ENCODE results near the gene GGN. TPM values are rescaled to one million over a fixed set of nuclear protein-coding genes. Genes with fewer than 3 reads are reported as not detected.

Gene GGN
- total and polyA plus RNA-seq, 5 donors, result 0.09 to 1.3 (median 0.37) TPM

DNA sequence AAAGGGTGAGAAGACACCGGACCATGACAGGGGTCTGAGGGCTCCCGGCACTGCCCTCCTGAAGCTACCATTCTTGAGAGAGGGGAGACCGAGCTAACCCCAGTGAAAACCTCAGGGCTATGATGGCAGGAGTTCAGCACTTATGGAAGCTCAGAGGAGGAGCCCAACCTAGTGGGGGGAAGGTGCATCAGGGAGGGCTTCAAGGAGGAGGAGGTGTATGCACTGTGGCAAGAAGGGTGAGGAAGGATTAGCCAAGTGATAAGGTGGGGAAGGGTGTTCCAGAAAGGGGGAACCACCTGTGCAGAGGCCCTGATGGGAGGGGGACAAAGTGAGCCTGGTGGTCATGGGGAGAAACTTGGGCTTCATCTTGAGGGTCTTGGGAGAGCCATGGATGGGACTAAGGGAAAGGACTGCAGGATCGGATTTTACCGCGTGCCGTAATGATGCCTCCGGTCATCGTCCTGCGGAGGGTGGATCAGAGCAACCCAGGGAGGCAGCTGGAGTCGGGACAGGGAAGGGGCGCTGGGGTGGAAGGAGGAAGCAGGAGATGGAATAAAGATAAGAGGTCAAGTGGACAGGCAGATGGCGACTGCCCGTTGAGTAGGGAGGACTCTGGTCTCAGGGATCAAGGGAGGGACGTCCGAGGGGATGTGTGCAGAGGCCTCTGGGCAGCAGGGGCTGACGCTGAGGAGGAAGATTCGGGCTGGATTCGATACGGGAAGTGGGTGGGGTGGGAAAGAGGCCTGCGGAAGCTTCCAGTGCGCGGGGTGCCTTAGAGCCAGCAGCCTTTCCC, 26.8 kb downstream of the GGN start:
- intact Hi-C loops (cut with DNase I), result no loop called here
- peak; percentile 24 to 42 for ATAC-seq
- no peak for DNase-seq
- no peaks in the 10 kb centered on the region for H3K4me1 ChIP-seq (ENCODE audit: control insufficient read depth, insufficient read depth, low read length)
- WGBS, result 17% methylated on average over 23 of the region's 23 CpGs
- H3K27me3 ChIP-seq (ENCODE audit: control insufficient read depth, insufficient read depth), result no peaks in the 10 kb centered on the region
- no peak overlapping the region for H3K27ac ChIP-seq (ENCODE audit: low read length)
- H3K9me3 ChIP-seq (ENCODE audit: control insufficient read depth, low read length), result no peaks in the 10 kb centered on the region
- peak overlapping the region; percentile 51 for H3K4me3 ChIP-seq (ENCODE audit: low read length)

DNA sequence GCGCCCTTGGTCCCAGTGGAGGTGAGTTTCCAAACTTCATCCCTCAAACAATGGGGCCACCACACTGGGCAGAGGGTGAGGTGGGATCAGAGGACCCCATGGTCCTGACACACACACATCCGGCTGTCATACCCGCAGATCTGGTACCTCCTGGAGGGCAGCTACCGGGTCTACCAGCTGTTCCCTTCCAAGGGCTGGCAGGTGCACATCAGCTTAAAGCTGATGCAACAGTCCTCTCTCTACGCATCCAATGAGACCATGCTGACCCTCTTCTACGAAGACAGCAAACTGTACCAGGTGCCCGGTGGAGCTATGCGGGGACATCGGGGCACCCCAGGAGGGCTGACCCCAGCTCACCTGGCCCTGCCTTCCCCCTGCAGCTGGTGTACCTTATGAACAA, 27.5 kb downstream of the GGN start:
- DNase-seq, result no peak

DNA sequence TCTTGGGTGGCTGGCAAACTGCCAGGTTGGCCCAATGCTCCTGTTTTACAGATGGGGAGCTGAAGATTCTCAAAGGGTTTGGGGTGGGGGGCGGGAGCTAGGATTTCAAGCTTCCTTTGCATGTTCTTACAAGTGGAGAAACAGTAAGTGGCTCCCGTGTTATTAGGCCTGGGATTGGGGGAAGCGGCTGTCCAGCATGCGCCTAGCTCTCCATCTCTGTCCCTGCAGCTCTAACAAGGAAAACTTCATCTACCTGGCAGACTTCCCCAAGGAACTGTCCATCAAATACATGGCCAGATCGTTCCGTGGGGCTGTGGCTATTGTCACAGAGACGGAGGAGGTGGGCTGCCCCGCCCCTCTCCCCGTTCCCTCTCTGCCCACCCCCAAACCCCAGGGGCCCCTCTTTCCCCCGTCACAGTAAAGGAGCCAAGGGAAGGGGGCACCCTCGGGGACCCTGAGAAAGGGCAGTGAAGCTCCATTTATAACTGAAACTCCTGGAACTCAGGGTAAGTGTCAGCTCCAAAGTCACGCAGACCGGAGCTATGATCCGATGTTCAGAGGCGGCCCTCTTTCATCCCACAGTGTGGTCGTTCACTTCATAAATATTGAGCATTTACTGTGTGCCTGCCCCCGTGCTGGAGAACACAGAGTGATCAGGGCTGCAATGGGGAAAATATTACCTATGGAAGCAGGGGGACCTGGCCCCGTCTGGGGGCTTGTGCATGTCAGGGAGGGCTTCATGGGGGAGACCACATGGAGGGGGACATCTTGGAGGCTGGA, 28.4 kb downstream of the GGN start:
- H3K4me1 ChIP-seq (ENCODE audit: control insufficient read depth, insufficient read depth, low read length), result no peaks in the 10 kb centered on the region
- no peaks in the 10 kb centered on the region for H3K9me3 ChIP-seq (ENCODE audit: control insufficient read depth, low read length)
- no peak for ATAC-seq
- DNase-seq, result no peak
- intact Hi-C loops (cut with DNase I), result no loop called here
- H3K27ac ChIP-seq (ENCODE audit: low read length), result no peak overlapping the region
- no peaks in the 10 kb centered on the region for H3K27me3 ChIP-seq (ENCODE audit: control insufficient read depth, insufficient read depth)
- 54% methylated on average over 18 of the region's 18 CpGs for WGBS
- no peak overlapping the region for H3K4me3 ChIP-seq (ENCODE audit: low read length)

More for the DNA sequence above, 27.5 kb downstream of the GGN start:
- intact Hi-C loops (cut with DNase I), result no loop called here
- Histone ChIP-seq H3K27me3 (ENCODE audit: control insufficient read depth, insufficient read depth) (no peaks in the 10 kb centered on the region), H3K4me3 (ENCODE audit: low read length) (no peak overlapping the region), H3K9me3 (ENCODE audit: control insufficient read depth, low read length) (no peaks in the 10 kb centered on the region), H3K4me1 (ENCODE audit: control insufficient read depth, insufficient read depth, low read length) (no peaks in the 10 kb centered on the region), H3K27ac (ENCODE audit: low read length) (no peak overlapping the region)
- ATAC-seq, result no peak
- WGBS, result 82% methylated on average over 9 of the region's 9 CpGs

DNA sequence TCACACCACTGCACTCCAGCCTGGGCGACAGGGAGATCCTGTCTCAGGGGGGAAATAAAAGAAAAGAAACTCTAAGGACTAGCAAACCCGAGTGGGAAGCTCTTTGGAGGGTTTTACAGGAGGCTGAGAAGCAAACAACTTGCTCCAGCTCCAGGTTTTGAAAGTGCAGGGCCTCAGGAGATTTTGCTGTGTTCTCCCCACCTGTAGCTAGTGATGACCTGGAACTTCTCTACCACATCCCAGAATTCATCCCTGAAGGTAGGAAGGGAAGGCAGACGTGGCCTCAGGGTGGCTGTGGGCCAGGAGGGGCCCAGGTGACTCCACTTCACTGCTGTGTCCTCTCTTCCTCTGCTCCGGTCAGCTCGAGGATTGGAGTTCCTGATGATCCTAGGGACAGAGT, 29.8 kb downstream of the GGN start:
- DNase-seq (no peak), ATAC-seq (no peak)
- Histone ChIP-seq H3K27ac (ENCODE audit: low read length) (no peak overlapping the region), H3K9me3 (ENCODE audit: control insufficient read depth, low read length) (no peaks in the 10 kb centered on the region), H3K4me1 (ENCODE audit: control insufficient read depth, insufficient read depth, low read length) (no peaks in the 10 kb centered on the region), H3K27me3 (ENCODE audit: control insufficient read depth, insufficient read depth) (no peaks in the 10 kb centered on the region), H3K4me3 (ENCODE audit: low read length) (no peak overlapping the region)
- WGBS, result 40% methylated on average over 5 of the region's 5 CpGs
- intact Hi-C loops (cut with DNase I), result no loop called here

DNA sequence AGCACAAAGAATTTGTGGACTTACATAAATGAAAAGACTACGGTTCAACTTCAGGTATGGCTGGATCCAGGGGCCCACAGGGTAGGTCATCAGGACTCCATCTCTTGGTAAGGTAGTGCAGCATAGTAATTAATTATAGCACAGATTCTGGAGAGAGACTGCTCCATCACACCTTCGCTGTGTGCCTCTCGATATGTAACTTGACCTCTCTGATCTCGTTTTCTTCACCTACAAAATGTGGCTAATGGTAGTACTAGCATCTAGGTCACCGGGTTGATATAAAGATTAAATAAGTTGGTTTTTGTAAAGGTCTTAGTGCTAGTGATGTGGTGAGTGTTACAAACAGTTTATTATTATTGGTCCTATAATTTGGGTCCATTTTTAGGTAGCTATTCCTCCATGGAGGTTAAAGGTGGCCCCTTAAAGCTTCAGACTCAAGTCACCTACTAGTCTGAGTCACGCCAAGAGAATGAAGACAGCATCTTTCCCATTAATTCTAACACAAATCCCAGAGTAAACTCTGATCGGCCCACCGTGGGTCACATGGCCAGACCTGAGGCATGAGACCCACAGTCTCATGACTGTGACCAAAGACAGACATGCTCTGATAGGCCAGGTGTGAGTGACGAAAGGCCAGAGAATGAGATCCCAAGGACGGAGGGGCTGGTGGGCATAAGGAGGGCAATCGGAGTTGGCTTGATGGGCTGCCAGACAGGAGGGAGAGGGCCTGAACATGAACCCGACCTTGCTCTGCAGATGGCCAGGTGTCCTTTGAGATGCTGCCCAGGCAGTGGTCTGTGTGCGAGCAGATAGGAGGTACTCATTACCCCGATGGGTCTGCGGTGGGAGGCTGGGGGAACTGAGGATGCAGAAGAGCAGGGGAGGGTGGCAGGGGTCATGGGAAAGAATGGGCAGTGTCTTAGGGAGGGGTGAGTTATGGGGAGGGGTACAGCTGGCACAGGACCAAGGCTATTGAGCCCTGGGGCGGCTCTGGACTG, 31.8 kb downstream of the GGN start:
- 73% methylated on average over 16 of the region's 16 CpGs for WGBS
- no peaks in the 10 kb centered on the region for H3K9me3 ChIP-seq (ENCODE audit: control insufficient read depth, low read length)
- no peak for ATAC-seq
- no peaks in the 10 kb centered on the region for H3K27me3 ChIP-seq (ENCODE audit: control insufficient read depth, insufficient read depth)
- DNase-seq, result no peak
- intact Hi-C loops (cut with DNase I), result no loop called here
- H3K4me1 ChIP-seq (ENCODE audit: control insufficient read depth, insufficient read depth, low read length), result no peaks in the 10 kb centered on the region
- no peak overlapping the region for H3K27ac ChIP-seq (ENCODE audit: low read length)
- no peak overlapping the region for H3K4me3 ChIP-seq (ENCODE audit: low read length)

DNA sequence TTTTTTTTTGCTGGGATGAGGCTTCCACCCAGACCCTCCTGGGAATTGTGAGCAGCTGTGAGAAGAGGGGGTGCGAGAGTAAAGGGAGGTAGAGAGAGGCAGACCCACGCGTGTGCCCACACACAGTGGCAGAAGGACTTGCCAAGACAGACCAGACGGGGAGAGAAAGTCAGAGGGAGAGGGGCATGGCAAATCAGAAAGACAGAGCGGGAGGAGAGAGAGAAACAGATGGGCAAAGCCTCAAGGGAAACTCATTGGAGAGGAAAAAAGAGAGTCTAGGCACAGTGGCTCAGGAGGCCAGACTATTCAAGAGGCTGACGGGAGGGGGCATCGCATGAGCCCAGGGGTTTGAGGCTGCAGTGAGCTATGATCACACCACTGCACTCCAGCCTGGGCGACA, 35.2 kb downstream of the GGN start:
- Histone ChIP-seq H3K4me3 (ENCODE audit: low read length) (no peak overlapping the region), H3K27ac (ENCODE audit: low read length) (no peak overlapping the region), H3K9me3 (ENCODE audit: control insufficient read depth, low read length) (no peaks in the 10 kb centered on the region), H3K27me3 (ENCODE audit: control insufficient read depth, insufficient read depth) (no peaks in the 10 kb centered on the region), H3K4me1 (ENCODE audit: control insufficient read depth, insufficient read depth, low read length) (no peaks in the 10 kb centered on the region)
- DNase-seq, result no peak
- WGBS, result 75% methylated on average over 8 of the region's 8 CpGs
- no peak for ATAC-seq
- intact Hi-C loops (cut with DNase I), result no loop called here

DNA sequence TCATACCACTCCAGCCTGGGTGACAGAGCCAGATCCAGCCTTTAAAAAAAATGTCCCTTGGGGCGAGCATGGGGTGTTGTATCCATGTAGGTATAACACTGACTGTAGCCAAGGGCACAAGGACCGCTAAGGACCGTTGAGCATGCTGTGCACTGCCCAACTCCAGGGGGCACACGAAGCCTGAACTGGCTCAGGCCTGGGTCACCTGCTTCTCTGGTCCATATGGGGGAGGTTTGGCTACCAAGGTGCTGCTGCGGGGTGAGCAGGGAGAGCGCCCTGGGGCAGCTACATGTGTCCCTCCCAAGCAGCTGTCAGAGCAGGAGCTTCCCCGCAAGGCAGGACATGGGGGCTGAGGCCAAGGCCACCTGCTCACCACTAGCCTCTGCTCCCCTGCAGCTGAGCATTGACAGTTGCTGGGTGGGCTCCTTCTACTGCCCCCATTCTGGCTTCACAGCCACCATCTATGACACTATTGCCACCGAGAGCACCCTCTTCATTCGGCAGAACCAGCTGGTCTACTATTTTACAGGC, 35.9 kb downstream of the GGN start:
- Histone ChIP-seq H3K4me3 (ENCODE audit: low read length) (no peak overlapping the region), H3K27ac (ENCODE audit: low read length) (no peak overlapping the region), H3K27me3 (ENCODE audit: control insufficient read depth, insufficient read depth) (no peaks in the 10 kb centered on the region), H3K4me1 (ENCODE audit: control insufficient read depth, insufficient read depth, low read length) (no peaks in the 10 kb centered on the region), H3K9me3 (ENCODE audit: control insufficient read depth, low read length) (no peaks in the 10 kb centered on the region)
- WGBS, result 79% methylated on average over 9 of the region's 9 CpGs
- ATAC-seq, result peak; percentile 29 to 30
- DNase-seq, result peak in 1 of 3 donors; percentile 13
- intact Hi-C loops (cut with DNase I), result no loop called here

DNA sequence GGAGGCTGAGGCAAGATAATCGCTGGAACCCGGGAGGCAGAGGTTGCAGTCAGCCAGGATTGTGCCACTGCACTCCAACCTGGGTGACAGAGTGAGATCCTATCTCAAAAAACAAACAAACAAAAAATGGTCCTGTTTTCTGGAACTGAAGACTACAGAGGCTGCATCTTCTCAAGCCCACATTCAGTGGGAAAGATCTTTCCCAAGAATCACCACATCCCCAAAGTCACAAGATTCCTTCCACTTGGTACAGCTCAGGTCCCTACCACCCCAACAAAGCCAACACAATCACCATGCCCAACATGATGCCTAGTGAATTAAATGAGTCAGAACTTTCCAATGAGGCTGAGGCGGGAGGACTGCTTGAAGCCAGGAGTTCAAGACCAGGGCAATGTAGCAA, 37.0 kb downstream of the GGN start:
- DNase-seq, result no peak

DNA sequence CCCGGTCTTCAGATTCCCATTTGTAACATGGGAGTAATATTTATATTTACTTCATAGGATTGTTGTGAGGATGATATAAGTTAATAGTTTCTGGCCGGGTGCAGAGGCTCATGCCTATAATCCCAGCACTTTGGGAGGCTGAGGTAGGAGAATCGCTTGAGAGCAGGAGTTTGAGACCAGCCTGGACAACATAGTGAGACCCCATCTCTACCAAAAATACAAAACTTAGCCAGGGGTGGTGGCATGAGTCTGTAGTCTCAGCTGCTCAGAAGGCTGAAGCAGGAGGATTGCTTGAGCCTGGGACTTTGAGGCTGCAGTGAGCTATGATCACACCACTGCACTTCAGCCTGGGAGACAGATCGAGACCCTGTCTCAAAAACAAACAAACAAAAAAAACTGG, 41.0 kb downstream of the GGN start:
- DNase-seq, result no peak
- ATAC-seq, result no peak
- intact Hi-C loops (cut with DNase I), result no loop called here
- Histone ChIP-seq H3K27me3 (ENCODE audit: control insufficient read depth, insufficient read depth) (no peaks in the 10 kb centered on the region), H3K4me1 (ENCODE audit: control insufficient read depth, insufficient read depth, low read length) (no peaks in the 10 kb centered on the region), H3K27ac (ENCODE audit: low read length) (no peak overlapping the region), H3K9me3 (ENCODE audit: control insufficient read depth, low read length) (no peaks in the 10 kb centered on the region), H3K4me3 (ENCODE audit: low read length) (no peak overlapping the region)
- whole genome bisulfite sequencing, result 83% methylated on average over 4 of the region's 4 CpGs

More for the DNA sequence above, 37.0 kb downstream of the GGN start:
- Histone ChIP-seq H3K27ac (ENCODE audit: low read length) (no peak overlapping the region), H3K27me3 (ENCODE audit: control insufficient read depth, insufficient read depth) (no peaks in the 10 kb centered on the region), H3K4me3 (ENCODE audit: low read length) (no peak overlapping the region), H3K4me1 (ENCODE audit: control insufficient read depth, insufficient read depth, low read length) (no peaks in the 10 kb centered on the region), H3K9me3 (ENCODE audit: control insufficient read depth, low read length) (no peaks in the 10 kb centered on the region)
- no peak for ATAC-seq
- intact Hi-C loops (cut with DNase I), result no loop called here
- 76% methylated on average over 3 of the region's 3 CpGs for WGBS

DNA sequence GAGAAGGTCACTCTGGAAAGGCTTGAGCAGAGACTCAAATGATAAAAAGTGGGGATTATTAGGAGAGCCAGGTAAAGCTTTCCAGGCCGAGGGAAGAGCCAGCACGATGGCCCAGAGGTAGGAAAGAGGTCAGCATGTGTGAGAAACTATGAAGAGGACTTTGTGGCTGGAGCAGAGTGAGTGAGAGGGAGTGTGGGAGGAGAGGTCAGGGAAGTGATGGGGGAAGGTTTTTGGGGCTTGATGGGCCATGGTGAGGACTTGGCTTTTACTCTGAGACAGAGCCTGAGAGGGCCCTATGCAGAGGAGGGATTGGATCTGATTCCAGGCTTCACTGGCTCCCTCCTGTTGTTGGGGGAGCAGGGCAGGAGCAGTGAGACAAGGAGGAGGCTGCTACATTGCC, 46.9 kb downstream of the GGN start:
- Histone ChIP-seq H3K4me3 (ENCODE audit: low read length) (no peak overlapping the region), H3K27me3 (ENCODE audit: control insufficient read depth, insufficient read depth) (no peaks in the 10 kb centered on the region), H3K4me1 (ENCODE audit: control insufficient read depth, insufficient read depth, low read length) (peaks cover 2% of the 10 kb centered on the region), H3K27ac (ENCODE audit: low read length) (no peak overlapping the region), H3K9me3 (ENCODE audit: control insufficient read depth, low read length) (no peaks in the 10 kb centered on the region)
- WGBS, result 90% methylated on average over 2 of the region's 2 CpGs
- ATAC-seq (no peak), DNase-seq (peak in 1 of 3 donors; percentile 16)
- intact Hi-C loops (cut with DNase I), result no loop called here
